Activated B cell treated with CpG ODN at 0.5 μM for 24 hours (primary cell): ENCODE results near the gene ARV1. TPM values are rescaled to one million over a fixed set of nuclear protein-coding genes. Genes with fewer than 3 reads are reported as not detected.

Experiments
- ATAC-seq: fragments of 200-7000 bp; cut with Tn5 transposase; one replicate; pipeline ENCODE4 v1.10.0; 2021; ENCODE audit warnings: low read depth, mild to moderate bottlenecking, moderate library complexity
- CTCF ChIA-PET: fragments of 350-600 bp; sonication (Branson Sonifier 250); formaldehyde crosslinking; loops from one replicate; lab custom pipeline; 2021; ENCODE audit warnings: antibody characterized with exemption; lab: Charles Lee
- POLR2A ChIA-PET: fragments of 350-600 bp; sonication (Branson Sonifier 250); formaldehyde crosslinking; loops from one replicate; lab custom pipeline; 2021; ENCODE audit warnings: antibody characterized with exemption; lab: Charles Lee
- DNase-seq: peaks from one replicate; pipeline ENCODE4 v3.0.0; 2022
- H3K27ac Mint-ChIP-seq: one replicate; pipeline ENCODE4 v1.8.0; 2020; ENCODE audit warnings: mixed read lengths
- H3K27me3 Mint-ChIP-seq: one replicate; pipeline ENCODE4 v1.8.0; 2021; ENCODE audit warnings: mixed read lengths
- H3K36me3 Mint-ChIP-seq: one replicate; pipeline ENCODE4 v1.8.0; 2021; ENCODE audit warnings: low read depth, mixed read lengths
- H3K4me1 Mint-ChIP-seq: one replicate; pipeline ENCODE4 v1.8.0; 2021; ENCODE audit warnings: mixed read lengths
- H3K4me3 Mint-ChIP-seq: one replicate; pipeline ENCODE4 v1.8.0; 2020; ENCODE audit warnings: mild to moderate bottlenecking, mixed read lengths
- H3K9me3 Mint-ChIP-seq: one replicate; pipeline ENCODE4 v1.8.0; 2020; ENCODE audit warnings: mixed read lengths
- CTCF ChIP-seq: fragments of 200-600 bp; IDR thresholded peaks from one replicate; pipeline ENCODE4 v1.8.0; 2022; ENCODE audit warnings: antibody characterized with exemption, mild to moderate bottlenecking
- intact Hi-C: fragments of 100-400 bp; cut with micrococcal nuclease; formaldehyde crosslinking; loops from one replicate; pipeline ENCODE4 v1.15.1; 2024
- total RNA-seq: library from RNA; stranded (reverse); gene quantifications from 2 replicates; pipeline ENCODE4 v1.2.3, GENCODE V29; 2022

Gene ARV1
- 13.1 and 13.7 TPM in 2 replicates for total RNA-seq

DNA sequence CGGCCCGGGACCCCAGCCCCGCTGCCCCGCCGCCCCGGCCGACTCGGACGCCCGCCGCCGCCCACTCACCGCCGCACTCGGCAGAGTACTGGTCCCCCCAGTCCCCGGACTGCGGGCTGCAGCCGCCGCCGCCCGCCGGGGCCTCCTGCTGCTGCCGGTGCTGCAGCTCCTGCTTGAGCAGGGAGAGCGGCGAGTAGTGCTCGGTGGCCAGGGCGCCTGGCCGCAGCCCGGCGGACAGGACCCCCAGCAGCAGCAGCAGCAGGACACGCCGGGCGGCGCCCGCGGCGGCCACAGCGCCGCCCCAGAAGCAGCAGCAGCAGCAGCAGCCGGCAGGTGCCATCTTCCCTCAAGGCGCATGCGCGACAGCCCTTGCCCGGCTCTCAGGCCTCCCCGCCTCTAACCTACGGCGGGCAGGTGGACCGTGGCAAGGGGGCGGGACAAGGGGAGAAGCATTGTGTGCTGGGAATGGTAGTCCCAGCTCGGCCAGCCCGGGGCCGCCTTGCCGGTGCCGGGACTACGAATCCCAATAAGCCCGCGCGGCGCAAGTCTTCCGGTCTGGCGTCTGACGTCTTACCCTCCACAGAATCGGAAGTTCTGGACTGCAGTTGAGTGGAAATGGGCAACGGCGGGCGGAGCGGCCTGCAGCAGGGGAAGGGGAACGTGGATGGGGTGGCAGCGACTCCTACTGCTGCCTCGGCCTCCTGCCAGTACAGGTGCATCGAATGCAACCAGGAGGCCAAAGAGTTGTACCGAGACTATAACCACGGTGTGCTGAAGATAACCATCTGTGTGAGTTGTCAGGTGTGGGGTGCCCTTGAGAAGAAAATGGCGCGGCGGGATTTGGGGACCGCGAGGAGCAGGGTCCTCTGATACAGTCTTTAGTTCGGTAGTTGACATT lies at the start of gene ARV1, which contains the start of gene TTC13:
TSS of gene ARV1 (plus strand) at position 604 of the 898 bp plus-strand sequence. CDS start at position 616, 12 bp downstream.
TSS of gene TTC13 (minus strand) at position 371 of the 898 bp plus-strand sequence. CDS start at position 340, 31 bp downstream.
- Mint-ChIP-seq H3K27ac (peak within 1 kb of the TSS; percentile 99), H3K4me3 (peak within 1 kb of the TSS; percentile 96), H3K36me3 (peaks cover 27% of the 10 kb centered on the region), H3K27me3 (no peaks in the 10 kb centered on the region), H3K9me3 (no peaks in the 10 kb centered on the region), H3K4me1 (peaks cover 29% of the 10 kb centered on the region)
- DNase-seq (peak; percentile 93), ATAC-seq (peak; percentile 95)
- POLR2A ChIA-PET: interaction anchor here (0.9 to 3.0 kb wide), 10 partner anchors 8 to 1707 kb away, joined by 3 to 21 read pairs (median 4); partner anchors contain the start of genes EXOC8, FAM89A and SPRTN
- CTCF ChIA-PET: interaction anchor here (0.7 to 2.1 kb wide), 6 partner anchors 21 to 232 kb away, joined by 3 to 13 read pairs (median 4); no protein-coding TSS in a partner anchor
- intact Hi-C loops: loop anchor here (1.0 to 5.0 kb wide), 15 partner anchors 21 to 1496 kb away; partner anchors contain the start of genes ABCB10, C1orf198, COG2 and EXOC8
- TF ChIP-seq CTCF: no peak

DNA sequence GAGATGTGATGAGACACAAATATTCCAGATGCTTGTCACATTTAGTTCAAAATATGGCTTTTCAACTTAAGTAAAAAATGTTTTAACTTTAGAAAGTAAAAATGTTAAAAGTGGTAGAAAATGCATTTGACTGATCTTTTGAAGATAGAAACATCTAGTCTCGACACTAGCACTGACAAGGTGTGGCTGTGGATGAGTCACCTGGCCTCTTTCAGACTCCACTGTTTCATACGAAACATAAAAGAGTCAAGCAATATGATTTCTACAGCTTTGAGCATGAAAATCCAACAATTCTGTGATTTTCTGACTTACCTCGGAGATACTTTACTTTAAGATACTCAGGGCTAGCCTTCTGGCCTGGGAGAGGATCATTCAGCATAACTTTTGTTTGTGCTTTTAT lies 47.9 kb upstream of the ARV1 start:
- no peak overlapping the region for H3K27ac Mint-ChIP-seq
- intact Hi-C loops: no loop called here

DNA sequence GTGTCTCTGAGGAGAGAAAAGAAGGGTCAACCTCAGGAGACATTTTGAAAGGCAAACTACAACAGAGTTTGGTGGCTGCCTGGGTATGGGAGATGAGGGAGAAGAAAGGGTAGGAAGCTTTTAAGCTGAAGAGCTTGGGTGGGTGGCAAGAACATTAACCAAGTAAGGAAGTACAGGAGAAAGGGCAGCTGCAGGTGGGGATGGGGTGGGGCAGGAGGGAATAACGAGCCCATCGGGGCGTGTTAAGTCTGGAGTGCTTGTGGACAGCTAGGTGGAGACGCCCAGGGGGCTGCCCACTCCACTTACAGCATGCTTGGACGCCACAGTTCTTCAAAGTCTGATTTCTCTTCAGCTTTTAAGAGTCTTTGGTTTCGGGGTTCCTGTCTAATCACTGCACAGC lies 43.0 kb upstream of the ARV1 start:
- Mint-ChIP-seq H3K4me1 (peaks cover 4% of the 10 kb centered on the region), H3K9me3 (no peaks in the 10 kb centered on the region), H3K27me3 (no peaks in the 10 kb centered on the region), H3K27ac (no peak overlapping the region), H3K36me3 (peaks cover 88% of the 10 kb centered on the region), H3K4me3 (no peak overlapping the region)
- intact Hi-C loops: no loop called here
- ATAC-seq (no peak), DNase-seq (no peak)
- ChIA-PET POLR2A (no interaction called here), CTCF (no interaction called here)
- TF ChIP-seq CTCF: no peak

More for the DNA sequence above, 47.9 kb upstream of the ARV1 start:
- ChIA-PET CTCF (no interaction called here), POLR2A (no interaction called here)
- H3K4me1 Mint-ChIP-seq: no peaks in the 10 kb centered on the region
- H3K27me3 Mint-ChIP-seq: no peaks in the 10 kb centered on the region
- no peak for TF ChIP-seq CTCF
- no peaks in the 10 kb centered on the region for H3K9me3 Mint-ChIP-seq
- ATAC-seq (no peak), DNase-seq (no peak)
- H3K4me3 Mint-ChIP-seq: no peak overlapping the region
- H3K36me3 Mint-ChIP-seq: peaks cover 74% of the 10 kb centered on the region

DNA sequence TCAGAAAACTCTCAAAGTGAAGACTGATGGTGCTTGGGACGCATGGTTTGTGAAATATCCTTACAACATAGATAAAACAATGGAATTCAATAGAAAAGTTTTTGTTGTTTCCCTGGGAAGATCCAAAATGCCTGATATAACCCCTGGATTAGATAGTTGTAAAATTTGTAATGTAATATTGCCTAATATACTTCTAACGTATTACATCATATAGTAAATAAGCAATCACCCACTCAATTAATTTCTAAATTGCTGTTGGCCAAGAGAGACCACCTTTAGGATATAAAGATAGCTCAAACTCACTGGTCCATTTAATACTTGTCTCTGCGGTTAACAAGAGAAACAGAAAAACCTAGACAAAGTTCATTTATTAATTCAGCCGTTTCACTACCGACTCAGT lies 42.4 kb upstream of the ARV1 start:
- Mint-ChIP-seq H3K4me3 (no peak overlapping the region), H3K27ac (no peak overlapping the region), H3K36me3 (peaks cover 84% of the 10 kb centered on the region), H3K4me1 (peaks cover 4% of the 10 kb centered on the region), H3K27me3 (no peaks in the 10 kb centered on the region), H3K9me3 (no peaks in the 10 kb centered on the region)
- ATAC-seq: no peak
- no peak for DNase-seq
- CTCF ChIA-PET: no interaction called here
- POLR2A ChIA-PET: no interaction called here
- intact Hi-C loops: no loop called here
- TF ChIP-seq CTCF: no peak

- Mint-ChIP-seq H3K4me1 (peaks cover 4% of the 10 kb centered on the region), H3K27ac (no peak overlapping the region), H3K9me3 (no peaks in the 10 kb centered on the region), H3K27me3 (no peaks in the 10 kb centered on the region), H3K36me3 (peaks cover 80% of the 10 kb centered on the region), H3K4me3 (no peak overlapping the region)
- DNase-seq: no peak
- no peak for ATAC-seq
- POLR2A ChIA-PET: no interaction called here
- no peak for TF ChIP-seq CTCF
- CTCF ChIA-PET: no interaction called here
- intact Hi-C loops: no loop called here
Observed at GRCh38 chr1:230937371-230937770, 41.5 kb upstream of the ARV1 start.
